GM08714 (cell line): Measurements from ENCODE around the gene ZFYVE9.

Source experiments
- H3K4me3 ChIP-seq: fragments of 200-500 bp; sonication (Bioruptor generic); 2 replicates; pipeline ENCODE4 v1.5.1; 2014; ENCODE audit warnings: mild to moderate bottlenecking, low read length, inconsistent platforms
- ZNF274 ChIP-seq: IDR thresholded peaks from 2 replicates; pipeline ENCODE4 v1.6.1; 2012; ENCODE audit warnings: mild to moderate bottlenecking, low read depth, low read length

ZFYVE9 gene

DNA sequence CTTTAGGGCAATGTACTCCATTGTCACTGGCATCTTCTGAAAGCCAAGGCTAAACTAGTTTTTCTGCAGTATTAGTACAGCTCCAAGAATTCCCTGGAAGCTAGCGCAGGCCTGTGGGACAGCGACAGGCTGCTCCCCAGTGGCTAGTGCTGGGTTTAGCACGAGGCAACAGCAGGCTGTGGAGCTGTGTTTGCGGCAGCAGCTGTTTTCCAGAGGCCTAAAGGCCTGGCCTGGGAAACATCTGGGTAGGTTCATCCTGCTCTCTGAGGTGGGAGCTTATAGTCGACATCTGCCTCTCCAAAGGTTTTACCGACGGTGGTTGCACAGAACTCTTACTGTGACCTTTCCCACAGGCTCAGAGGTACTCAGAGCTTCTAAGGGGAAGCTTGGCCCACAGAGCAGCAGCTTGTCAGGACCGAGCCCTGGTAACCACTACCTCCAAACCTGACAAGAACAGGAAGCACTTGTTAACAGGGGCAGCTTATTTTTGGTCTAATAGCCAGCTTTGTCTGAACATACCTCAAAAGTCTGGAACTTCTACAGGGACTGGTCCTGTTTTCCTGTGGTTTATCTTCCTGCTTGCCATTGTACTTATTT lies 206.9 kb downstream of the ZFYVE9 start:
- H3K4me3 ChIP-seq = no peak overlapping the region
- no peak for TF ChIP-seq ZNF274

DNA sequence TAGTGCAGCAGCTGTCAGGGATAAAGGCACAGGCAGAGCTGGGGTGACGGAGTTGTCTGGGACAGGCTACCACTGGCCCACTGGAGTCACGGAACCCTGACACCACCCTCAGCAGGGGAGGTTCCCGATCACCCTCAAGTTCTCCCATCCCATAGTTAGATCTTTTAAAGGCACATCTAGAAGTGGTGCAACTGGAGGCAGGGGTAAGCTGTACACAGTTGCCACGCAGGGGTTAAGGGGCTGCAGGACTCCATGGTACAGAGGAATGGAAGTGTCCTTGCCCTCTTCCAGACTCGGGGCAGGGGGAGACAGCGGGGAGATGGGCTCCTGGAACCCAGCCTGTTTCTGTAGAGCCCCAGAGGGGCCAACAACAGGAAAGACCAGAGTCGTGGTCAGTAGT lies 210.8 kb downstream of the ZFYVE9 start:
- no peak overlapping the region for H3K4me3 ChIP-seq
- no peak for TF ChIP-seq ZNF274

DNA sequence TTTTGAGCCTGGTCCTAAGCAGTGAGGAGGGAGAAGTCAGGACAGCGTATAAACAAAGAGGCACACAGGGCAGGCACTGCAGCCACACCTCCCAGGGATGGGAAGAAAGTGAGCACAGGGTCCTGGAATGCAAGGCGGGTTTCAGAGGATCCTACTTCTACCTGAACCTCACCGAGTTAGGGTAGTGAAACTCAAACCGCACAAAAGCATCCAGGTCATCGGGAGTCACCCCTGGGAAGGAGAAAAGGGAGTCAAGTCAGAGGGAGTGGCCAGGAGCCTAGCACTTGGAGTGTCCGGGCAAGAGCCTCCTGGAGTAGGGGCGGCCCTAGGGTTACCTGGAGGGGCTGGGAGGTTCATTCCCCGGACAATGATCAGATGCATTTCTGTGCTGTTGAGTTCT lies 213.5 kb downstream of the ZFYVE9 start:
- TF ChIP-seq ZNF274 = no peak
- no peak overlapping the region for H3K4me3 ChIP-seq

DNA sequence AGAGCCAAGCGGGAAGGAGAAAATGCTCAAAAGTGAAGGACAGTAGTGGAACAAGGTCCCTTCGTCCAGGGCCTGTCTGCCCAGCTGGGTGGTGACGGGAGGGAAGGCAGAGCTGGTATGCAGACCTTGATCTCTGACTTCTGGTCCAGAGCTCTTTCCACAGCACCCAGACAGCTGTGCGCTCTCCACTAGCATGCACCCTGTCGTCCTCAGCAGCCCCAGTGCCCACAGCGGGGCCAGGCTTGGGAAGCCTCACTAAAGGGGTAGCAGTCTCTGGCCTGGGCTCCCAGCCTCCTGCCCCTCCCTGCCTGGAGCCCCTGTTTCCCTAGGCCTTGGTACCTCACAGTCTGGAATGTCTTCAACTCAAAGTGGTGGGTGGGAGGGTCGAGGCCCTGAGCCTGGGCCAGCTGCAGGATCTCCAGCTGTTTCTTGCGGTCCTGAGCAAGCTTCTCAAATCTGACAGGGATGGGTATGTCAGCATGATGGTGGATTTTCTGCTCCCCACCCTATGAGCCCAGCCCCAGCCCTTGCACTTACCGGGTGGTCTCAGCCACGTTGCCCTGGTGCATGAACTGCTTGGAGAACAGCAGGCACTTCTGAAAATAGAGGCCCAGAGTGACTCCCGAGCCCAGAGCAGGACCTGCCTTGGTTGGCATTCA lies 214.1 kb downstream of the ZFYVE9 start:
- no peak for TF ChIP-seq ZNF274
- H3K4me3 ChIP-seq = no peak overlapping the region

DNA sequence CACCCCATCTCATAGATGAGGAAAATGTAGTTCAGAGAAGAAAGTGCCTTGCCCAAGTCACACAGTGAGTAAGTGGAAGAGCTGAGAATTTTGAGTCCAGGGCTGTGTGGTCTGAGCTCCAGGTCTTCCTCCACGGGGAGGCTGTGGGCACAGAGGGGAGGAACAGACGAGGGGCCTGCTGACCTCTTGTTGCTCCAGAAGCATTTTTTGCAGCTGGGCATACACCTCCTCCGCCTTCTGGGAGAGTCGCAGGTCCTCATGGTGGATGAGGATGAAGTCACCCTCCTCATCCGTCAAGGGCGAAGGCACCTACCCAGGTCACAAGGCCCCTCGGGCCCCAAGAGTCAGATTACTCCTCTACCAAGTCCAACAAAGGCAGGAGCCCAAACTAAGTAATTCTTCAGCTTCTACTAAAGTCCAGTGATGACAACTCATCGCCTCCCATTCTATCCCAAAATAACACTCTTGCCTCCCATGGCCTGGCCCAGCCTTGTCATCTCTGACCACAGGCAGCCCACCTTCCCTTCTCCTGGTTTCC lies 215.0 kb downstream of the ZFYVE9 start:
- no peak overlapping the region for H3K4me3 ChIP-seq
- no peak for TF ChIP-seq ZNF274

DNA sequence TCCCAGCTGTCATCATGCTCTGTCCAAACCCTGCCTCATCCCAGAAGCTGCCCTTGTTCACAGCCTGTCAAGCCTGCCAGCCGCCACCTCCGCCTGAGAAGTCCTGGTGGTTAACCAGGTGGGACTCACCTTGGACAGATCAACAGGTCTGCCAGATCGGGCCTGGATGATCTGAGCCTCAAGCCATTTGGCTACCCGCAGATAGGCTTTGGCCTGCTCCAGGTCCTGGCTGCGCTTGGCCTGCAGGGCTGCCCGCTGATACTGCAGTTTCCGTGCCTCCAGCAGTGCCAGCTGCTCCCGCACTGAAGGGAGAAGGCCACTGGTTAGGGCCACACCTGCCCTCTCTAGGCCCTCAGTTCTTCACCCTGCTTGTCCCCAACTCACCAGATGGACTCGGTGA lies 215.5 kb downstream of the ZFYVE9 start:
- TF ChIP-seq ZNF274 = no peak
- H3K4me3 ChIP-seq = no peak overlapping the region

DNA sequence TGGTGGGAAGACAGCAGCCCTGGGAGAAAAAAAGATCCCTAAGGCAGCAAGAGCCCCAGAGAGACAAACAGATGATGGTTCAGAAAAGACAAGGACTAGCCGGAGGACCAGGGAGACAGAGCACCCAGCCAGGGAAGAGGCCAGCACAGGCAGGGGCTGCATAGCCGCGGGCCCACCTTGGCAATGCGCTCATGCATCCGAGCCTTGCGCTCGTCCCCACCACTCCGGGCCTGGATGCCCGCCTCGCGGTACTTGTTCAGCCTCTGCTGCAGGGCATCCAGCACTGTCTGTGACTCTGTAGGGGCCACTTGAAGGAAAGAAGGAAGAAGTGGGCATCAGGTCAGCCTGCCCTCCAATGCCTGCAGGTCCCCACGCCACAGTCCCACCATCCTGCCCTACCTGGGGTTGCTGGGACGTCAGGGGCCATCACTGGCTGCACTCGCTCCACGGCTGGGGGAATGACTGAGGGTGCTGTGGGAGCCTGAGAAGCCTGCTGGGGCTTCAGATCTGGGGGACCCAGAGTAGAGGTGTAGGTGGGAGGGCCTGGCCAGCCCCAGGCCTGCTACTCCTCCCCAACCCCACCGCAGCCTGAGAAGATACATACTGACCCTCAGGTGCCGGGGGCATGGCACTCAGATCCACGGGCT lies 217.1 kb downstream of the ZFYVE9 start:
- no peak overlapping the region for H3K4me3 ChIP-seq
- no peak for TF ChIP-seq ZNF274

DNA sequence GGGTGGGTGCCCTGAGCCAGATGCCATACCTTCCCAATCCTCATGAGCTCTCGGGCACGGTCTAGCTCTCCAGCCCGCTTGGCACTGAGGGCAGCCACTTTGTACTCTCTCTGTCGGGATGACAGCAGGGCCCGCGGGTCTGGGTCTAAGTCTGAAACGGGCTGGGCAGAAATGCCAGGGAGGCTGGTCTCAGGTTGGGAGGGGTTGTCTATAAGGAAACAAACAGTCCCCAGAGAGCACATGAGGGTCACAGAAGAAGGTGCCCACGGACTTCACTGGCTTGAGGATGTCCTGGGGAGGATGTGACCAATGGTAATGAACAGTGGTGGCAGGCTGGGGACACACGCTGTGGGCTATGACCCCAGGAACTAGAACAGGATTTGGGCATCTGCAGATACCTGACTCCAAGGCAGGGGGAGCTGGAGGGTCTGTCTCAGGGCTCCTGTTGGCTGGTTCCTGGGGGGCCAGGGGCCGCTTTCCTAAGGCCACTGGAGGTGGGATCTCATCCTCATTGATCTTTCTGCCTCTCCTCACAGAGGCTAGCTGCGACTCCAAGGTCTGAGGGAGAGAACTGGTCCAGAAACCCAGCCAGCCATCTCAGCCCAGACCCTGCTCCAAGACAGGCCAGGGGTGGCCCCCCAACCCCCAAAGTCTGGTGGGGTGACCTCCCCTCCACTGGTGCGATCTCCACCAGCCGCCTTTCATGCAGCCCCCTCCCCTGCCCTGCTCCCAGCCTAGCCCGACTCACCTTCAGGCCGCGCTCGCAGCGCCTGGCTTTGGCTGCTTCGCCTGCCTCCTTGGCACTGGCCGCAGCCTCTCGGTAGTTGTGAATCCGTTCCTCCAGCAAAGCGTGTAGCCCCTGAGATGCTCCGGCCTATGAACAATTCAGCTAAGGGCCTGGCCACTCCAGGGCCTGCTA lies 218.0 kb downstream of the ZFYVE9 start:
- no peak overlapping the region for H3K4me3 ChIP-seq
- no peak for TF ChIP-seq ZNF274

DNA sequence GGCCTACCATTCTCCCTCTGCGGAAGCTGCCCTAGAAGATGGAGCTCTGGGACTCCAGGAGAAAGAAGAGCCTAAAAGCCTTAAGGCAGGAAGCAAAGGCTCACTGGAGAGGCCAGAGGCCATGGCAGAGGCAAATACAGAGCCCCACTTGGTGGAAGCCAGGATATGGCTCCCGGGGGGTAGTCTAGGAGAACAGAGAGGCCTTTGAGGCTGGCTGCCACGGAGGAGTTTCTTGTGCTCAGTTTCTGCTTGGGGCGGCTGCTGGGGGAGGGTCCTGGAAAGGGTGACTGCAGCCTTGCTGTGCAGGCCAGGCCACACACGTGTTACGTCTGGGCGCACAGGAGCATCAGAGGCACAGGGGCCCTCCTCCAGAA lies 218.7 kb downstream of the ZFYVE9 start:
- no peak overlapping the region for H3K4me3 ChIP-seq
- no peak for TF ChIP-seq ZNF274

DNA sequence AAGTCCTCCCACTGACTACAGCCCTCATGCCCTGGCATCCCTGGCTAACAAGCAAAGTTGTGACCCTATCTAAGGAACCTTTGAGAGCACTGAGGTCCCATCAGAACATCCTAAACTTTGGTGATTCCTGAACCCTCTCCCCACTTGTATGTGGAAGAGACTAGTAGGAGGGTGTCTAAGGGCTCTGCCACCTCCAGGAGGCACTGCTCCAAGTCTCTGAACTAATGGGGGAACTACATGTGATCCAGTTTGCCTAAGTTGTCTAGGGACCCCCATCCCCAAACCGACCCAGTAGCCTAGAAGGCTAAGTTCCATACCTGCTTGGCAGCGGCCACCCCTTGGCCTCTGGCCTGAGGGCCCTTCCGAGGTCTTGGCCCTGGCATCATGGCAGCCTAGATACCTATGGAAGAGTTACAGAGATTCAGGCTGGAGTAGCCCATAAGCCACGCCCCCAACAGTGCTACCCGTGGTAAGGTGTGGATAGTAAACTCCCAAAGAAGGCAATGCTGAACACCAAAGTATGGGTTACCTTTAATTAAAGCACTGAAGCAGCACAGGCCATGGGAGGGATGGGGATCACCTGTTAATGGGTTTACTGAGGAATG lies 222.4 kb downstream of the ZFYVE9 start:
- TF ChIP-seq ZNF274 = no peak

DNA sequence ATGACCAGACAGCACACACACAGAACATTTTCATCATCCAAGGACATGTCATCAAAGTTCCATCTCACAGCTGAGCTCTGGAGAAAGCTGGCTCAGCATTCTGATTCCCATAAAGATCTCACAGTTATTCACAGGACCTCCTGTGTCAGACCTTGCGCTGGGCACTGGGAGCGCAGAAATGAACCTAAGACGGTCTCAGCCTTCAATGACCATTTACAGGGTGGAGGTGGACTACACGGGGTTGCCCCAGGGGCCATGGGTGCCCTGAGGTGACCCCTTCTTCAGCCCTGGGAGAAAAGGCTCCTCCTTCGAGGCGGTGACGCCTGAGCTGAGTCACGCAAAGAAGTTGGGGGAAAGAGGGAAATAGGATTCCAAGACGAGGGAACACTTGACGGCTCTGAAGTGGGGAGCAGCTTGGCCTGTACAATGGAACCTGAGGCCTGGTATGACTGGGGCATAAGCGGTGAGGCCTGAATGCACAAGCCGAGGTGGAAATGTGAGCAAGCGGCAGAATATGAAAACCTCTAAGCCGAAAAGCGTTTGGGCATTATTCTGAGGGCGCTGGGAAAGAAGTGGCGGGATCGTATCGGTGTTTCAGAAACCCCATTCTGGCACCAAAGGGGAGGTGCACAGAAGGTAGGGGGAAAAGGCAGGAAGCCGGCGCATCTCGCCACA lies 223.3 kb downstream of the ZFYVE9 start:
- no peak for TF ChIP-seq ZNF274
- peak overlapping the region; percentile 84 for H3K4me3 ChIP-seq

More for the DNA sequence above, 222.4 kb downstream of the ZFYVE9 start:
- H3K4me3 ChIP-seq = peak overlapping the region; percentile 84; the same call in 1 of the 2 replicates

DNA sequence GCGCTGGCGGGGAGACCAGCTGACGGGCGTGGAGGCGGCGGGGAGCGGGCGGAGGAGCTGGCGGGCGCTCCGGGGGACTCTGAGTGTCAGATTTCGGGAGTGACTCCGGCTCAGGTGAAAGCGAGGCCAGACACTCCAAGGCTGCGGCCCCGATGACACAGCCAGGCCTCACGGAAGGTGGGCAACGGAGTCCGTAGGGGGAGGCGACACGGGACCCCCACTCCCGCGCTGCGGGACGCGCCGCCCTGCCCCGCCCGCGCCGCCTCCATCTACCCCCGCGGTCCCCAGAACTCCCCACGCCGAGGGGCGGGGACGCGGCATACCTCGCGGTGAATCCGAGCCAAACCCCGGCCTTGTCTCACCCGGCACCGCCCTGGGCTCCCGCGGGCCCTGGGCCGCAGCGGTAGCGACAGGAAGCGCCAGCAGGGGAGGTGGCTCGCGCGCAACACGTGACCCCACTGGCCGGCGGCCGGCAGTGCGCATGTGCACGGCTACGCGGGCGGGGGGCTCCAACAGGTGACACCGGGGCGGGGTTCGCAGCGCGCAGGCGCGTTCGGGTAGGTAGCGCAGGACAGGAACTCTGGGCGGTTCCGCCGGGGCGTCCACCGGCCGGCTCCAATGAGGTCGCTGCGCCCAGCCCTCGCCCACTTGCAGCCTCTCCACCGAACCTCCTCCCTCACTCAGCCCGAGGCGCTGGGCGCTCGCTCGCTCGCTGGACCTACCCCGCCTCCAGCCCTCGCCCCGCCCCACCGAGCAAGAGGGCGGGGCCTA lies 224.0 kb downstream of the ZFYVE9 start, which contains the start of gene CC2D1B:
TSS of gene CC2D1B (minus strand) at position 460 of the 771 bp plus-strand sequence. CDS start 1,585 bp downstream, outside the sequence.
- peak within 1 kb of the TSS; percentile 84 for H3K4me3 ChIP-seq
- no peak for TF ChIP-seq ZNF274
